ENCODE measurements around the gene SH3BP5L. TPM values are rescaled to one million over a fixed set of nuclear protein-coding genes. Genes with fewer than 3 reads are reported as not detected.

SH3BP5L gene
- total RNA-seq = 32.7 and 43.3 TPM in 2 replicates

DNA sequence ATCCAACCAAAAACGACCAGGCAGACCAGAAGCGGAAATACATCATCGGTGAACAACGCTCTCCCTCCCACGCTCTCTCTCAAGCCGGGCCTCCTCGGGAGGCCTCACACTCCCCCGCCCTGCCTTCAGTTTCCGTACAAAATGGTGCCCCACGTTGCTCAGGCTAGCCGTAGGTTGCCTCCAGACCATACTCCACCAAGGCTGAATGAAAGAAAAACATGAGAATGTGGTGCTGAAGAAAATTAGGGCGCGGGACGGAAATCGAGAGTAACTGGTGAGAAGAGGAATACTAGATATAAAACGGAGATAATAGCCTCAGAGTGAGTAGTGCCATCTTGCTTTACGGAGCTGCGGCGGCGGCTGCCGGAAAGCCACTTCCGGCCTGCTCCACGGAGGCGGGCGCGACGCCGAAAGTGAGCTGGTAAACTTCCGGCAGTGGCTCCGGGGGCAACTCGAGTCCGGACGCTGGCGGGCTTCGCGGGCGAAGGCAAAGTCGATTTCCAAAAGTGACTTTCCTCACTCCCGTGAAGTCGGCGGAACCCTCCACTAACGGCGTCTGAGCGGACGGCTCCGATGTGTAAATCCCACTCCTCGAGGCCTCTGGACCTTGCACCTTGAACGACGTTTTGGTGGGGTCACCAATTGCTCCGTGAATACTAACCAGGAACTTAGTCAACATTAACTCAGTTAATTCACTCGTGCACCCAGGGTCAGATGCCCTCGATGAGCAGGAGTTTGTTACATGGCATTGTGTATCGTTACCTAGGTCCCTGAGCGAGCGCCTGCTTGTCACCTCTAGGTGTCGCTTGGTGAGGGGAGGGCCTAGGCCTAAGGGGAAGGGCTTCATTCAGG is at the start of gene SH3BP5L:
SH3BP5L (minus strand) TSS at position 7 of the 852 bp plus-strand sequence. CDS start 980 bp downstream, outside the sequence.

GRCh38 chr1:248858891-248859889 is 33.5 kb upstream of the SH3BP5L start, which contains the start of gene ZNF692:
TSS of gene ZNF692 (minus strand) at chr1:248859085. CDS start at chr1:248858309, 776 bp downstream.

DNA sequence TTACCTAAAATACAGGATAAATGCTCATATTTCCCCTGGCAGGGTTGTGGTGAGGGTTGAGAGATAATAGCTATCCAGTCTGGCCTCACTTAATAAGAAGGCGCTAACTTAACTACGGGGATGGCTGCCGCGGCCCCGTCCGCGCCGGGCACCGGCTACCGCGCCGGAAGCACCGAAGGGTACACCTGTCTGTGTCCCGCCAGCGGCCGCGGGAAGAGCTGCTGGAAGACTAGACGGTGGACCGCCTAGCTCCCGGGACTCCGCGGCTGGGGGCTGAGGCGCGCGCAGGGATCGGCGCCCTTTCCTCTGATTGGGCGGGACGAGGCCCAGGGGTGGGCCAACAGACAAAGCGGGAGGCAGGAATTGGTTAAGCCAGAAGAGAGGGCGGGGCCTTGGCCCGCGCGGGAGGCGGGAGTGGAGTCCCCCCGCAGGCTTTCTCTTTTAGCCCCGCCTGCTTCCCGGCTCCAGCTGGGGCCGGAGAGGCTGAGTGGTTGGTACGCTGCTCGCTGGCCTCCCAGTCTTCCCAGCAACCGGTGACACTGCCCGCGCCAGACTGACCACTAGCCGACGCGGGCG is 12.2 kb upstream of the SH3BP5L start, which contains the start of gene ZNF672:
ZNF672 (plus strand) TSS at position 444 of the 576 bp plus-strand sequence. CDS start 9,051 bp downstream, outside the sequence.

Other genes starting within 250 kb of the SH3BP5L start
- not detected in 2 replicates for gene OR2T10, start 228.2 kb downstream of the SH3BP5L start, total RNA-seq
- not detected in 2 replicates for gene OR2T11, start 190.8 kb downstream of the SH3BP5L start, total RNA-seq
- not detected in 2 replicates for gene OR2T35, start 180.6 kb downstream of the SH3BP5L start, total RNA-seq
- not detected in 2 replicates for gene OR2T27, start 170.4 kb downstream of the SH3BP5L start, total RNA-seq
- gene OR14I1, start 123.1 kb downstream of the SH3BP5L start, total RNA-seq = not detected in 2 replicates
- gene LYPD8, start 70.2 kb downstream of the SH3BP5L start, total RNA-seq = 0.28 TPM in 1 of 2 replicates, not detected in the other
- gene ZNF672, start 12.3 kb upstream of the SH3BP5L start, total RNA-seq = 16.3 and 23.2 TPM in 2 replicates
- gene ZNF692, start 33.2 kb upstream of the SH3BP5L start, total RNA-seq = 24.9 and 33.5 TPM in 2 replicates
- 9.0 and 10.4 TPM in 2 replicates for gene PGBD2, start 80.3 kb upstream of the SH3BP5L start, total RNA-seq